Fibroblast of mammary gland (primary cell): ENCODE measurements around the gene GJC1.

Experiments
- DNase-seq: peaks from one replicate; pipeline ENCODE4 v3.0.0-alpha.2; 2010; ENCODE audit warnings: low read depth
- H3K4me3 ChIP-seq: 2 replicates; pipeline ENCODE4 v1.5.1; 2011; ENCODE audit warnings: low read depth, mild to moderate bottlenecking, low read length, moderate library complexity; ENCODE audit not compliant: control insufficient read depth
- CTCF ChIP-seq: conservative IDR thresholded peaks from 2 replicates; pipeline ENCODE4 v1.5.1; 2011; ENCODE audit warnings: low read depth, low read length, inconsistent platforms; ENCODE audit not compliant: control insufficient read depth, insufficient read depth

Gene GJC1

GRCh38 chr17:44775136-44775837 is 54.8 kb downstream of the GJC1 start:
- peak overlapping the region; percentile 61 for H3K4me3 ChIP-seq
- peak; percentile 95 for DNase-seq
- TF ChIP-seq CTCF = no peak

GRCh38 chr17:44774271-44775135 is 55.6 kb downstream of the GJC1 start:
- peak; percentile 65 for DNase-seq
- peak overlapping the region; percentile 61 for H3K4me3 ChIP-seq
- peak; percentile 94 for TF ChIP-seq CTCF

GRCh38 chr17:44773140-44773539 is 56.9 kb downstream of the GJC1 start:
- no peak for TF ChIP-seq CTCF
- no peak for DNase-seq
- no peak overlapping the region for H3K4me3 ChIP-seq

GRCh38 chr17:44772308-44773045 is 57.6 kb downstream of the GJC1 start:
- no peak for DNase-seq
- H3K4me3 ChIP-seq = no peak overlapping the region
- TF ChIP-seq CTCF = no peak

GRCh38 chr17:44770166-44770925 is 59.7 kb downstream of the GJC1 start:
- TF ChIP-seq CTCF = no peak
- no peak for DNase-seq

GRCh38 chr17:44769647-44770084 is 60.4 kb downstream of the GJC1 start:
- DNase-seq = no peak
- no peak overlapping the region for H3K4me3 ChIP-seq
- no peak for TF ChIP-seq CTCF

More at GRCh38 chr17:44770166-44770925, 59.7 kb downstream of the GJC1 start:
- H3K4me3 ChIP-seq = no peak overlapping the region
